Suprapubic skin (tissue), 4 donors: ENCODE results near the gene KANSL1.

Experiments
- POLR2A ChIP-seq, 2 donors: fragments of 450-650 bp; IDR thresholded peaks; one replicate each; pipeline ENCODE4 v1.6.1; 2017; ENCODE audit warnings: antibody characterized with exemption in 2 of 2, mild to moderate bottlenecking in 2 of 2, moderate library complexity in 2 of 2
- POLR2AphosphoS5 ChIP-seq, 3 donors: sonication (generic); formaldehyde crosslinking; IDR thresholded peaks; one replicate each; pipeline ENCODE4 v1.6.1; 2017; ENCODE audit warnings: antibody characterized with exemption in 3 of 3

- TF ChIP-seq POLR2AphosphoS5 (IDR thresholded peaks at IDR 0.05) (no peak), POLR2A (IDR thresholded peaks at IDR 0.05) (no peak)
Observed at GRCh38 chr17:46197530-46197929, 4.3 kb upstream of the KANSL1 start.
